IMR-90 (cell line): ENCODE measurements around the gene CCDC9. TPM values are rescaled to one million over a fixed set of nuclear protein-coding genes. Genes with fewer than 3 reads are reported as not detected.
A peak's percentile ranks its signal among the peaks of the same experiment; 100 is the strongest.

ENCODE experiments used
- ATAC-seq: fragments of 200-7000 bp; cut with Tn5 transposase; 2 replicates; pipeline ENCODE4 v1.9.1; 2020; ENCODE audit warnings: low read depth, mild to moderate bottlenecking, moderate library complexity
- BruUV-seq: library from RNA; stranded (reverse); fragments of 400-500 nt; replicated peaks from 2 replicates; lab custom pipeline; 2021; lab: Mats Ljungman, UMichigan
- CTCF ChIA-PET: fragments of 300-600 bp; formaldehyde crosslinking; extraction: SDS; loops from one replicate; lab custom pipeline; 2021; ENCODE audit warnings: antibody characterized with exemption; lab: Yijun Ruan, JAX
- POLR2A ChIA-PET: fragments of 300-600 bp; sonication (Branson Sonifier 250); formaldehyde crosslinking; loops from one replicate; lab custom pipeline; 2022; ENCODE audit warnings: antibody characterized with exemption; ENCODE audit not compliant: unreplicated experiment; lab: Charles Lee
- DNase-seq: peaks from one replicate; pipeline ENCODE4 v3.0.0; 2013
- H2AFZ ChIP-seq: replicated peaks from 2 replicates; pipeline ENCODE3; 2013; ENCODE audit warnings: low read length, mild to moderate bottlenecking; ENCODE audit not compliant: poor library complexity
- H2AK5ac ChIP-seq: 2 replicates; pipeline ENCODE4 v1.6.1; 2013; ENCODE audit warnings: low read depth, low read length, inconsistent platforms
- H2AK9ac ChIP-seq: replicated peaks from 2 replicates; pipeline ENCODE3; 2013; ENCODE audit warnings: mild to moderate bottlenecking, low read depth, low read length, moderate library complexity; ENCODE audit not compliant: poor library complexity
- H2BK120ac ChIP-seq: 2 replicates; pipeline ENCODE4 v1.6.1; 2013; ENCODE audit warnings: low read depth, low read length, inconsistent platforms
- H2BK15ac ChIP-seq: 3 replicates; pipeline ENCODE4 v1.6.1; 2013; ENCODE audit warnings: low read depth, low read length, inconsistent platforms
- H2BK20ac ChIP-seq: 2 replicates; pipeline ENCODE4 v1.6.1; 2013; ENCODE audit warnings: low read depth, mild to moderate bottlenecking, inconsistent platforms, low read length, moderate library complexity
- H2BK5ac ChIP-seq: 2 replicates; pipeline ENCODE4 v1.6.1; 2013; ENCODE audit warnings: mild to moderate bottlenecking, low read depth, low read length, inconsistent platforms; ENCODE audit not compliant: poor library complexity, severe bottlenecking
- H3K14ac ChIP-seq: replicated peaks from 2 replicates; pipeline ENCODE4 v1.6.1; 2013; ENCODE audit warnings: low read depth, low read length, inconsistent platforms
- H3K18ac ChIP-seq: 2 replicates; pipeline ENCODE4 v1.6.1; 2013; ENCODE audit warnings: low read depth, low read length, control low read depth
- H3K23ac ChIP-seq: 2 replicates; pipeline ENCODE4 v1.6.1; 2013; ENCODE audit warnings: low read depth, low read length, inconsistent platforms
- H3K27ac ChIP-seq: 2 replicates; pipeline ENCODE4 v1.5.1; 2013; ENCODE audit warnings: mild to moderate bottlenecking, control low read depth, low read length; ENCODE audit not compliant: insufficient read depth
- H3K27me3 ChIP-seq: 2 replicates; pipeline ENCODE4 v1.6.1; 2013; ENCODE audit warnings: low read length; ENCODE audit not compliant: control insufficient read depth, insufficient read depth
- H3K36me3 ChIP-seq: 2 replicates; pipeline ENCODE4 v1.6.1; 2013; ENCODE audit warnings: low read length, mixed read lengths; ENCODE audit not compliant: control insufficient read depth, insufficient read depth
- H3K4ac ChIP-seq: 2 replicates; pipeline ENCODE4 v1.6.1; 2013; ENCODE audit warnings: low read depth, low read length, inconsistent platforms
- H3K4me1 ChIP-seq: 2 replicates; pipeline ENCODE4 v1.6.1; 2013; ENCODE audit warnings: low read length, mixed read lengths; ENCODE audit not compliant: control insufficient read depth, insufficient read depth
- H3K4me2 ChIP-seq: 2 replicates; pipeline ENCODE4 v1.6.1; 2013; ENCODE audit warnings: low read depth, mild to moderate bottlenecking, control low read depth, low read length, moderate library complexity
- H3K4me3 ChIP-seq: 2 replicates; pipeline ENCODE4 v1.5.1; 2013; ENCODE audit warnings: low read depth, mild to moderate bottlenecking, control low read depth, low read length, moderate library complexity; ENCODE audit not compliant: insufficient read depth
- H3K56ac ChIP-seq: 2 replicates; pipeline ENCODE4 v1.6.1; 2013; ENCODE audit warnings: low read length, inconsistent platforms; ENCODE audit not compliant: insufficient read depth; ENCODE audit errors: extremely low read depth
- H3K79me1 ChIP-seq, 2 experiments: 2 replicates each; pipeline ENCODE4 v1.6.1; 2013; ENCODE audit warnings: low read length in 2 of 2, inconsistent platforms in 1 of 2, low read depth in 1 of 2
- H3K9ac ChIP-seq: 2 replicates; pipeline ENCODE4 v1.6.1; 2013; ENCODE audit warnings: low read depth, low read length, control low read depth
- H3K9me1 ChIP-seq: 2 replicates; pipeline ENCODE4 v1.6.1; 2013; ENCODE audit warnings: low read length, inconsistent platforms; ENCODE audit not compliant: insufficient read depth
- H3K9me3 ChIP-seq: 2 replicates; pipeline ENCODE4 v1.6.1; 2013; ENCODE audit warnings: low read length; ENCODE audit not compliant: control insufficient read depth, insufficient read depth
- H4K20me1 ChIP-seq: 2 replicates; pipeline ENCODE4 v1.6.1; 2013; ENCODE audit warnings: low read length, inconsistent platforms; ENCODE audit not compliant: insufficient read depth
- H4K5ac ChIP-seq: 2 replicates; pipeline ENCODE4 v1.6.1; 2013; ENCODE audit warnings: mild to moderate bottlenecking, low read depth, low read length, control low read depth
- H4K8ac ChIP-seq, 2 experiments: 2 replicates each; pipeline ENCODE4 v1.6.1; 2013; ENCODE audit warnings: low read depth in 2 of 2, low read length in 2 of 2, control low read depth in 1 of 2, inconsistent platforms in 1 of 2
- H4K91ac ChIP-seq: 2 replicates; pipeline ENCODE4 v1.6.1; 2013; ENCODE audit warnings: low read depth, low read length, inconsistent platforms; ENCODE audit not compliant: insufficient read depth
- CHD1 ChIP-seq: IDR thresholded peaks from 2 replicates; pipeline ENCODE4 v1.6.1; 2012; ENCODE audit warnings: low read depth, low read length, improper control_type of control experiment
- FOS ChIP-seq: fragments of 150-350 bp; IDR thresholded peaks from 2 replicates; pipeline ENCODE4 v1.6.1; 2016; ENCODE audit warnings: low read depth, low read length
- MAFK ChIP-seq: IDR thresholded peaks from 2 replicates; pipeline ENCODE4 v1.6.1; 2012; ENCODE audit warnings: low read depth, low read length, improper control_type of control experiment
- MAZ ChIP-seq: IDR thresholded peaks from 2 replicates; pipeline ENCODE4 v1.6.1; 2012; ENCODE audit warnings: low read depth, mild to moderate bottlenecking, low read length, improper control_type of control experiment, moderate library complexity, borderline replicate concordance
- MXI1 ChIP-seq: IDR thresholded peaks from 2 replicates; pipeline ENCODE4 v1.6.1; 2012; ENCODE audit warnings: low read depth, mild to moderate bottlenecking, low read length, moderate library complexity, borderline replicate concordance
- RAD21 ChIP-seq: IDR thresholded peaks from 2 replicates; pipeline ENCODE4 v1.6.1; 2012; ENCODE audit warnings: low read length, improper control_type of control experiment
- RCOR1 ChIP-seq: IDR thresholded peaks from 2 replicates; pipeline ENCODE4 v1.6.1; 2012; ENCODE audit warnings: mild to moderate bottlenecking, low read length, improper control_type of control experiment; ENCODE audit not compliant: insufficient replicate concordance
- RFX5 ChIP-seq: IDR thresholded peaks from 2 replicates; pipeline ENCODE4 v1.8.0; 2012; ENCODE audit warnings: low read depth, mild to moderate bottlenecking, low read length, moderate library complexity
- SMC3 ChIP-seq: fragments of 150-350 bp; IDR thresholded peaks from 2 replicates; pipeline ENCODE4 v1.6.1; 2016; ENCODE audit warnings: low read depth, mild to moderate bottlenecking, antibody characterized with exemption, low read length, moderate library complexity
- WGBS, 2 experiments: methylation state at CpG; one replicate each; pipeline versions ENCODE4 v1.1.5 to v1.1.7; 2013; ENCODE audit warnings: missing lambda C conversion rate in 2 of 2; ENCODE audit not compliant: insufficient read length in 1 of 2; ENCODE audit errors: extremely low coverage in 2 of 2; 5-methylcytosine and 5-hydroxymethylcytosine counted together
- dilution Hi-C: fragments of 300-500 bp; cut with HindIII; formaldehyde crosslinking; loops from one replicate; pipeline ENCODE4 v1.14.3; 2018; ENCODE audit warnings: low sequenced_read_pairs; ENCODE audit not compliant: unreplicated experiment
- in situ Hi-C: fragments of 300-500 bp; cut with MboI; formaldehyde crosslinking; loops from 3 replicates; pipeline ENCODE4 v1.14.3; 2019; ENCODE audit warnings: low sequenced_read_pairs, inconsistent platforms, mixed read lengths
- intact Hi-C: fragments of 100-400 bp; cut with micrococcal nuclease; formaldehyde crosslinking; loops from 2 replicates; pipeline ENCODE4 v1.10.0; 2022
- polyA plus RNA-seq, 3 experiments: library from polyadenylated mRNA; depleted of rRNA; stranded (reverse); fragments of >200 nt; gene quantifications; 2 replicates each; pipeline ENCODE4 v1.2.3, GENCODE V29; 2012; ENCODE audit warnings: low replicate concordance in 1 of 3
- total RNA-seq: library from RNA; depleted of rRNA; stranded (reverse); fragments of >200 nt; gene quantifications from 2 replicates; pipeline ENCODE4 v1.2.3, GENCODE V29; 2012
- TF ChIP-seq, protein P1 (sequence below): fragments of 150-350 bp; IDR thresholded peaks from 2 replicates; pipeline ENCODE4 v1.6.1; 2017; ENCODE audit warnings: mild to moderate bottlenecking, antibody characterized with exemption, low read length, low read depth
- TF ChIP-seq, protein P2 (sequence below): conservative IDR thresholded peaks from 2 replicates; pipeline ENCODE4 v1.5.1; 2012; ENCODE audit warnings: mild to moderate bottlenecking, low read depth, low read length, improper control_type of control experiment

The CCDC9 gene
- total and polyA plus RNA-seq, 2 of the 4 experiments (the other 2 are of a cell fraction) = 2.9 to 8.6 TPM

DNA sequence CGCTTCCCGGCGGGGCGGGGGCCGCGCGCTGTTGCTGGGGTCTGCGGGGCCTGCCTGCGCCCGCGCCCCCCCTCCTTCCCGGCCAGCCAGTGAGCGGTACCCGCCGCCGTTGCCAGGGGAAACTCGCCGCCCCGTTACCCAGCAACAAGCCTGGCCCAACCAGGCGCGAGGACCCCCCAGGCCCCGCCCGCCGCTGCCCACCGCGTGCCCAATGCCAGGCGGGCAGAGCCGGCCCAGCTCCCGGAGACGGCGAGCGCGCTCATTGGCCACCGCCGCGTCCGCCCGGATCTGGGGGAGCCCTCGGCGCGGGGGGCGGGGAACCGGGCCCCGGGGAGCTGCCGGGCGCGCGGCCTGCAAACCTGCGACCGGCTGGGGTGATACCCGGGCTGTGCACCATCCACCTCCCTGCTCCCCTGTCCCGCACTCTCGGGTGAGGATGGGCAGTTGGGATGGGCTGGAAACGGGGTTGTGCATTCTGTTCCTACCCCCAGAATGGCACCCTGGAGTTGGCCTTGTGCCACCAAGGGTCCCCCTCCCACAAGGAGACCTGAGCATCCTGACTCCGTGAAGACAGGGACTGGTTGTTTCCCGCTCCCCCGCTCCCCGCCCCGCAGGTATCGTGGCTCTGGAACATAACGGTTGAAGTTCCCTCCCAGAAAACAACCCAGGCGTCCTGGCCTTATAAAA lies 16.6 kb upstream of the CCDC9 start (continued):
- TF ChIP-seq, protein P1, sequence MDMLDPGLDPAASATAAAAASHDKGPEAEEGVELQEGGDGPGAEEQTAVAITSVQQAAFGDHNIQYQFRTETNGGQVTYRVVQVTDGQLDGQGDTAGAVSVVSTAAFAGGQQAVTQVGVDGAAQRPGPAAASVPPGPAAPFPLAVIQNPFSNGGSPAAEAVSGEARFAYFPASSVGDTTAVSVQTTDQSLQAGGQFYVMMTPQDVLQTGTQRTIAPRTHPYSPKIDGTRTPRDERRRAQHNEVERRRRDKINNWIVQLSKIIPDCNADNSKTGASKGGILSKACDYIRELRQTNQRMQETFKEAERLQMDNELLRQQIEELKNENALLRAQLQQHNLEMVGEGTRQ = no peak

DNA sequence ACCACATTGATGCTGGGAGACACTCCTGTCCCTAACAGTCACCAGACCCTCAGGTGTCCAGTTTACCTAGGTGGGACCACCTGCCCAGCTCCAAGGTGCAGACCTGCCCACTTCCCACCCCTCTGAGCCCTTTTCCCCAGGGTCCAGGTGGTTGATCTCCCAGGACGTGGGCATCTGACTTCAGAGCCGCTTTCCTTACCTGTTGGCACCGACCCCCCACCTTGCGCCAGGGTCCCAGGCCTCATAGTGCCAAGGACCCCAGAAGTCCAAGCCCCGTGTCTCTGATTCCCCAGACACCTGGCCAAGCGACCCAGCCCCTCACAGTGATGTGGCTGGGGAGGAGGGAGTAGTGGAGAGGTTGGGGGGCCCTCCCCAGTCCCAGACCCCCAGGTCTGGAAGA lies 15.8 kb upstream of the CCDC9 start:
- Histone ChIP-seq H4K20me1 (peaks cover 10% of the 10 kb centered on the region; the same call in 1 of the 2 replicates), H3K4ac (peak overlapping the region; percentile 39), H2AK5ac (peak overlapping the region; percentile 2; the same call in 1 of the 2 replicates), H3K4me1 (peaks cover 26% of the 10 kb centered on the region), H3K27ac (no peak overlapping the region), H3K27me3 (no peaks in the 10 kb centered on the region), H4K5ac (no peak overlapping the region), H3K14ac (no peak overlapping the region), H4K8ac (no peak overlapping the region; a peak in 1 of 4 replicates), H3K36me3 (no peaks in the 10 kb centered on the region), H2BK20ac (no peak overlapping the region; the same call in 1 of the 2 replicates), H2BK5ac (no peak overlapping the region), H4K91ac (no peak overlapping the region; the same call in 1 of the 2 replicates), H2AFZ (peak overlapping the region; percentile 87), H3K9me1 (peaks cover 15% of the 10 kb centered on the region), H2BK15ac (no peak overlapping the region), H2AK9ac (peak overlapping the region; percentile 58), H3K79me1 (peaks cover 3 to 28% of the 10 kb centered on the region in 2 experiments; a peak in 2 of 4 replicates), H3K4me2 (0 out of 2 replicates have a peak overlapping the region, but pooled peaks have one; percentile 6), H3K9ac (no peak overlapping the region), H3K56ac (no peak overlapping the region), H2BK120ac (peak overlapping the region; percentile 63), H3K9me3 (no peaks in the 10 kb centered on the region), H3K18ac (no peak overlapping the region), H3K4me3 (no peak overlapping the region), H3K23ac (no peak overlapping the region)
- ChIA-PET POLR2A (no interaction called here), CTCF (no interaction called here)
- DNase-seq (no peak), ATAC-seq (no peak)
- in situ Hi-C loops = no loop called here
- dilution Hi-C loops = no loop called here
- intact Hi-C loops = loop anchor here (5.0 kb wide), 1 partner anchor 108 kb away; the partner anchor contains the start of gene SAE1
- no CpG with 5 or more reads among the region's 6 CpGs for WGBS, 2 experiments
- no TSS peak for BruUV-seq
- no peak for TF ChIP-seq MAZ
- TF ChIP-seq MAFK = no peak
- TF ChIP-seq MXI1 = no peak
- TF ChIP-seq, protein P2, sequence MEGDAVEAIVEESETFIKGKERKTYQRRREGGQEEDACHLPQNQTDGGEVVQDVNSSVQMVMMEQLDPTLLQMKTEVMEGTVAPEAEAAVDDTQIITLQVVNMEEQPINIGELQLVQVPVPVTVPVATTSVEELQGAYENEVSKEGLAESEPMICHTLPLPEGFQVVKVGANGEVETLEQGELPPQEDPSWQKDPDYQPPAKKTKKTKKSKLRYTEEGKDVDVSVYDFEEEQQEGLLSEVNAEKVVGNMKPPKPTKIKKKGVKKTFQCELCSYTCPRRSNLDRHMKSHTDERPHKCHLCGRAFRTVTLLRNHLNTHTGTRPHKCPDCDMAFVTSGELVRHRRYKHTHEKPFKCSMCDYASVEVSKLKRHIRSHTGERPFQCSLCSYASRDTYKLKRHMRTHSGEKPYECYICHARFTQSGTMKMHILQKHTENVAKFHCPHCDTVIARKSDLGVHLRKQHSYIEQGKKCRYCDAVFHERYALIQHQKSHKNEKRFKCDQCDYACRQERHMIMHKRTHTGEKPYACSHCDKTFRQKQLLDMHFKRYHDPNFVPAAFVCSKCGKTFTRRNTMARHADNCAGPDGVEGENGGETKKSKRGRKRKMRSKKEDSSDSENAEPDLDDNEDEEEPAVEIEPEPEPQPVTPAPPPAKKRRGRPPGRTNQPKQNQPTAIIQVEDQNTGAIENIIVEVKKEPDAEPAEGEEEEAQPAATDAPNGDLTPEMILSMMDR = no peak
- TF ChIP-seq, protein P1 = no peak
- TF ChIP-seq RFX5 = no peak
- TF ChIP-seq RAD21 = no peak
- no peak for TF ChIP-seq RCOR1
- no peak for TF ChIP-seq CHD1
- no peak for TF ChIP-seq SMC3
- TF ChIP-seq FOS = no peak
